Renal cortical epithelial cell (primary cell): ENCODE results near the gene PSTPIP2. TPM values are rescaled to one million over a fixed set of nuclear protein-coding genes. Genes with fewer than 3 reads are reported as not detected.
"Not testable (repeated sequence)": the region's sequence is repeated elsewhere in the genome, so short reads cannot be mapped to it uniquely, and the experiment has no call there.

Experiments used
- DNase-seq: peaks from one replicate; pipeline ENCODE4 v3.0.0-alpha.2; 2011; ENCODE audit warnings: low read depth
- total RNA-seq: library from RNA; depleted of rRNA; stranded (reverse); fragments of >200 nt; gene quantifications from 2 replicates; pipeline ENCODE4 v1.2.3, GENCODE V29; 2014

PSTPIP2 gene
- total RNA-seq, 1 donor from 2014 or later: 28.9 TPM

GRCh38 chr18:45991788-45992187 lies 80.3 kb downstream of the PSTPIP2 start:
- no peak for DNase-seq

- DNase-seq: no peak
These were observed 87.4 kb downstream of the PSTPIP2 start for GRCh38 chr18:45984546-45985235.

- no peak for DNase-seq
These were observed 90.2 kb downstream of the PSTPIP2 start for GRCh38 chr18:45981821-45982220.

- DNase-seq: no peak
These were observed 91.8 kb downstream of the PSTPIP2 start for GRCh38 chr18:45980229-45980628.

GRCh38 chr18:45978084-45978483 lies 94.0 kb downstream of the PSTPIP2 start:
- peak; percentile 54 for DNase-seq

GRCh38 chr18:45976974-45977373 lies 95.1 kb downstream of the PSTPIP2 start:
- no peak for DNase-seq

- no peak for DNase-seq
These were observed 95.5 kb downstream of the PSTPIP2 start for GRCh38 chr18:45976566-45976965.

GRCh38 chr18:45974088-45974536 lies 97.9 kb downstream of the PSTPIP2 start:
- peak; percentile 80 for DNase-seq

- peak; percentile 92 for DNase-seq
These were observed 104.9 kb downstream of the PSTPIP2 start, which contains the start of gene EPG5 for GRCh38 chr18:45967007-45967706. Gene EPG5 (minus strand): TSS chr18:45967329. CDS start chr18:45967239, 90 bp downstream.

GRCh38 chr18:45964913-45965312 lies 107.1 kb downstream of the PSTPIP2 start:
- not testable (repeated sequence) for DNase-seq

GRCh38 chr18:45962866-45963265 lies 109.2 kb downstream of the PSTPIP2 start:
- DNase-seq: peak; percentile 79

- DNase-seq: peak; percentile 92
These were observed 109.6 kb downstream of the PSTPIP2 start for GRCh38 chr18:45962461-45962860.

GRCh38 chr18:45959484-45959883 lies 112.6 kb downstream of the PSTPIP2 start:
- DNase-seq: not testable (repeated sequence)

- DNase-seq: no peak
These were observed 113.3 kb downstream of the PSTPIP2 start for GRCh38 chr18:45958730-45959129.

GRCh38 chr18:45958027-45958426 lies 114.0 kb downstream of the PSTPIP2 start:
- no peak for DNase-seq

GRCh38 chr18:45957100-45957499 lies 115.0 kb downstream of the PSTPIP2 start:
- DNase-seq: peak; percentile 42

GRCh38 chr18:45954070-45954934 lies 117.8 kb downstream of the PSTPIP2 start:
- DNase-seq: peak; percentile 88

GRCh38 chr18:45951016-45951714 lies 120.9 kb downstream of the PSTPIP2 start:
- peak; percentile 40 for DNase-seq

- no peak for DNase-seq
These were observed 126.4 kb downstream of the PSTPIP2 start for GRCh38 chr18:45945669-45946068.

GRCh38 chr18:45940724-45941123 lies 131.3 kb downstream of the PSTPIP2 start:
- DNase-seq: no peak

GRCh38 chr18:45939236-45939635 lies 132.8 kb downstream of the PSTPIP2 start:
- DNase-seq: no peak
